H1 (cell line): ENCODE data around the gene MAPK8IP1. TPM values are rescaled to one million over a fixed set of nuclear protein-coding genes. Genes with fewer than 3 reads are reported as not detected.
A peak's percentile ranks its signal among the peaks of the same experiment; 100 is the strongest.

ENCODE experiments used
- CTCF ChIA-PET: fragments of 300-600 bp; sonication (Branson Sonifier 250); formaldehyde crosslinking; loops from one replicate; lab custom pipeline; 2021; ENCODE audit not compliant: partially characterized antibody; lab: Charles Lee
- POLR2A ChIA-PET: fragments of 300-600 bp; sonication (Branson Sonifier 250); formaldehyde crosslinking; loops from one replicate; lab custom pipeline; 2021; ENCODE audit warnings: inconsistent platforms; ENCODE audit not compliant: partially characterized antibody; lab: Charles Lee
- DNase-seq, 2 experiments: peaks; one replicate each; pipeline versions ENCODE4 v3.0.0 to v3.0.0-alpha.2; 2010 to 2022; ENCODE audit warnings: low spot score in 2 of 2, low read depth in 1 of 2, mixed read lengths in 1 of 2
- FAIRE-seq: peaks from 2 replicates; lab custom pipeline; 2011; peaks lifted over from hg19 to GRCh38; lab: Jason Lieb, UNC
- H2AFZ ChIP-seq: 2 replicates; pipeline ENCODE4 v1.8.1; 2012; ENCODE audit warnings: low read length, inconsistent platforms
- H2AK5ac ChIP-seq: 2 replicates; pipeline ENCODE4 v1.6.1; 2013; ENCODE audit warnings: low read depth, low read length
- H2BK120ac ChIP-seq: replicated peaks from 2 replicates; pipeline ENCODE3; 2013; ENCODE audit warnings: low read depth, low read length, inconsistent platforms
- H2BK12ac ChIP-seq: 2 replicates; pipeline ENCODE4 v1.6.1; 2013; ENCODE audit warnings: low read depth, low read length
- H2BK15ac ChIP-seq: 2 replicates; pipeline ENCODE4 v1.6.1; 2013; ENCODE audit warnings: low read length
- H2BK20ac ChIP-seq: 2 replicates; pipeline ENCODE4 v1.6.1; 2013; ENCODE audit warnings: low read length
- H2BK5ac ChIP-seq: 2 replicates; pipeline ENCODE4 v1.6.1; 2013; ENCODE audit warnings: low read depth, low read length
- H3K14ac ChIP-seq: 2 replicates; pipeline ENCODE4 v1.6.1; 2013; ENCODE audit warnings: inconsistent platforms; ENCODE audit not compliant: insufficient read length
- H3K18ac ChIP-seq: 2 replicates; pipeline ENCODE4 v1.6.1; 2013; ENCODE audit warnings: low read length; ENCODE audit errors: extremely low read depth
- H3K23ac ChIP-seq: 2 replicates; pipeline ENCODE4 v1.6.1; 2013; ENCODE audit warnings: inconsistent platforms; ENCODE audit not compliant: insufficient read length
- H3K23me2 ChIP-seq: 2 replicates; pipeline ENCODE4 v1.6.1; 2013; ENCODE audit warnings: low read depth, low read length
- H3K27ac ChIP-seq: 2 replicates; pipeline ENCODE4 v1.6.1; 2011; ENCODE audit warnings: low read depth, low read length, inconsistent platforms
- H3K27me3 ChIP-seq, 4 experiments: replicated peaks in 1 of 4; 1 replicate in 1 of 4; 2 replicates in 3 of 4; pipeline versions ENCODE4 v1.6.1 to v1.8.1; 2011 to 2013; ENCODE audit warnings: low read length in 3 of 4, mild to moderate bottlenecking in 3 of 4, inconsistent platforms in 2 of 4, mixed read lengths in 2 of 4, moderate library complexity in 1 of 4; ENCODE audit not compliant: control insufficient read depth in 3 of 4, insufficient read depth in 3 of 4; ENCODE audit errors: extremely low read depth in 1 of 4
- H3K36me3 ChIP-seq, 4 experiments: 2 replicates each; pipeline versions ENCODE4 v1.6.1 to v1.8.1; 2011 to 2013; ENCODE audit warnings: mild to moderate bottlenecking in 4 of 4, low read length in 3 of 4, moderate library complexity in 2 of 4, control low read depth in 1 of 4, inconsistent platforms in 1 of 4; ENCODE audit not compliant: insufficient read depth in 4 of 4, control insufficient read depth in 2 of 4
- H3K4ac ChIP-seq: replicated peaks from 2 replicates; pipeline ENCODE3; 2013; ENCODE audit warnings: low read length, low read depth, mixed read lengths, inconsistent platforms; ENCODE audit not compliant: insufficient read length
- H3K4me1 ChIP-seq, 4 experiments: replicated peaks in 1 of 4; 1 replicate in 1 of 4; 2 replicates in 3 of 4; pipeline versions ENCODE4 v1.6.1 to v1.8.1; 2011 to 2013; ENCODE audit warnings: low read length in 3 of 4, inconsistent platforms in 2 of 4, mixed read lengths in 1 of 4; ENCODE audit not compliant: insufficient read depth in 4 of 4, control insufficient read depth in 3 of 4
- H3K4me2 ChIP-seq, 2 experiments: 2 replicates each; pipeline versions ENCODE4 v1.6.1 to v1.8.1; 2011 to 2013; ENCODE audit warnings: low read depth in 2 of 2, low read length in 2 of 2, control low read depth in 1 of 2, inconsistent platforms in 1 of 2, mild to moderate bottlenecking in 1 of 2; ENCODE audit not compliant: insufficient read depth in 1 of 2
- H3K4me3 ChIP-seq, 4 experiments: fragments of 200-600, 300-600 bp in 1 of 4; sonication (generic), shearing (Covaris generic), sonication (Bioruptor Twin) in 1 of 4; 2 replicates each; pipeline versions ENCODE4 v1.5.1 to v1.8.1; 2011 to 2016; ENCODE audit warnings: low read length in 4 of 4, low read depth in 3 of 4, control low read depth in 2 of 4, inconsistent platforms in 2 of 4, mild to moderate bottlenecking in 2 of 4, mixed read lengths in 1 of 4, moderate library complexity in 1 of 4; ENCODE audit not compliant: insufficient read depth in 2 of 4; ENCODE audit errors: extremely low read depth in 1 of 4
- H3K56ac ChIP-seq: replicated peaks from 2 replicates; pipeline ENCODE3; 2013; ENCODE audit warnings: low read depth, mild to moderate bottlenecking, mixed read lengths, low read length, inconsistent platforms; ENCODE audit not compliant: insufficient read length
- H3K79me1 ChIP-seq: 2 replicates; pipeline ENCODE4 v1.6.1; 2013; ENCODE audit warnings: low read depth, low read length, control low read depth
- H3K79me2 ChIP-seq, 2 experiments: 2 replicates each; pipeline versions ENCODE4 v1.6.1 to v1.8.1; 2012 to 2013; ENCODE audit warnings: low read length in 2 of 2, mild to moderate bottlenecking in 2 of 2, inconsistent platforms in 1 of 2; ENCODE audit not compliant: insufficient read depth in 2 of 2, control insufficient read depth in 1 of 2
- H3K9ac ChIP-seq, 4 experiments: replicated peaks in 1 of 4; 1 replicate in 1 of 4; 2 replicates in 3 of 4; pipeline versions ENCODE4 v1.6.1 to v1.8.1; 2011 to 2013; ENCODE audit warnings: low read depth in 3 of 4, low read length in 3 of 4, control low read depth in 2 of 4, mild to moderate bottlenecking in 2 of 4, moderate library complexity in 2 of 4, inconsistent platforms in 1 of 4; ENCODE audit errors: extremely low read depth in 1 of 4
- H3K9me3 ChIP-seq, 2 experiments: 2 replicates each; pipeline versions ENCODE4 v1.6.1 to v1.8.1; 2012 to 2013; ENCODE audit warnings: mild to moderate bottlenecking in 2 of 2, moderate library complexity in 2 of 2, control low read depth in 1 of 2, inconsistent platforms in 1 of 2, low read depth in 1 of 2, low read length in 1 of 2, mixed read lengths in 1 of 2; ENCODE audit not compliant: insufficient read depth in 2 of 2
- H4K20me1 ChIP-seq, 2 experiments: replicated peaks in 1 of 2; 2 replicates each; pipeline versions ENCODE3 to v1.8.1; 2011 to 2013; ENCODE audit warnings: inconsistent platforms in 2 of 2, low read length in 2 of 2, mild to moderate bottlenecking in 1 of 2; ENCODE audit not compliant: insufficient read depth in 2 of 2, control insufficient read depth in 1 of 2
- H4K5ac ChIP-seq: 2 replicates; pipeline ENCODE4 v1.6.1; 2013; ENCODE audit warnings: low read length, low read depth, mixed read lengths, inconsistent platforms; ENCODE audit not compliant: insufficient read length
- H4K8ac ChIP-seq: 2 replicates; pipeline ENCODE4 v1.8.0; 2013; ENCODE audit warnings: mild to moderate bottlenecking, moderate library complexity, low read length, inconsistent platforms; ENCODE audit not compliant: insufficient read depth; ENCODE audit errors: extremely low read depth
- H4K91ac ChIP-seq: replicated peaks from 2 replicates; pipeline ENCODE3; 2013; ENCODE audit warnings: low read length, mixed read lengths, inconsistent platforms; ENCODE audit not compliant: insufficient read length
- CBX8 ChIP-seq: fragments of 300-800, 300-1000 bp; sonication (generic); IDR thresholded peaks from 2 replicates; pipeline ENCODE4 v1.7.1; 2016; ENCODE audit warnings: low read depth, low read length, borderline replicate concordance
- CHD2 ChIP-seq: IDR thresholded peaks from 2 replicates; pipeline ENCODE4 v1.6.1; 2012; ENCODE audit warnings: low read length, improper control_type of control experiment
- MAFK ChIP-seq: IDR thresholded peaks from 2 replicates; pipeline ENCODE4 v1.6.1; 2012; ENCODE audit warnings: low read depth, mild to moderate bottlenecking, improper control_type of control experiment, low read length
- NRF1 ChIP-seq: IDR thresholded peaks from 2 replicates; pipeline ENCODE4 v1.6.1; 2011; ENCODE audit warnings: mild to moderate bottlenecking, low read depth, low read length, improper control_type of control experiment
- POLR2A ChIP-seq, 2 experiments: IDR thresholded peaks; 1 replicate in 1 of 2; 2 replicates in 1 of 2; pipeline ENCODE4 v1.6.1; 2011; ENCODE audit warnings: low read depth in 2 of 2, low read length in 2 of 2, mild to moderate bottlenecking in 2 of 2; ENCODE audit errors: control extremely low read depth in 1 of 2
- RFX5 ChIP-seq: IDR thresholded peaks from 2 replicates; pipeline ENCODE4 v1.6.1; 2011; ENCODE audit warnings: low read depth, low read length, improper control_type of control experiment, borderline replicate concordance
- SP1 ChIP-seq: IDR thresholded peaks from 2 replicates; pipeline ENCODE4 v1.6.1; 2011; ENCODE audit warnings: low read depth, low read length
- TAF1 ChIP-seq: IDR thresholded peaks from 2 replicates; pipeline ENCODE4 v1.6.1; 2011; ENCODE audit warnings: mild to moderate bottlenecking, low read depth, low read length
- TBP ChIP-seq: IDR thresholded peaks from 2 replicates; pipeline ENCODE4 v1.6.1; 2011; ENCODE audit warnings: low read depth, low read length, improper control_type of control experiment
- YY1 ChIP-seq: IDR thresholded peaks from 2 replicates; pipeline ENCODE4 v1.6.1; 2011; ENCODE audit warnings: low read depth, mild to moderate bottlenecking, low read length
- WGBS, 2 experiments: shearing (Covaris generic) in 1 of 2; methylation state at CpG; one replicate each; pipeline versions ENCODE4 v1.1.6 to v1.1.7; 2013 to 2015; ENCODE audit warnings: low lambda C conversion rate in 2 of 2, mixed read lengths in 2 of 2, inconsistent platforms in 1 of 2, low coverage in 1 of 2, missing lambda C conversion rate in 1 of 2; ENCODE audit not compliant: insufficient replicate concordance in 2 of 2, insufficient coverage in 1 of 2, insufficient read length in 1 of 2; ENCODE audit errors: extremely low coverage in 1 of 2, missing lambda C conversion rate in 1 of 2; 5-methylcytosine and 5-hydroxymethylcytosine counted together
- polyA plus RNA-seq, 7 experiments: library from polyadenylated mRNA; depleted of rRNA in 3 of 7; stranded (reverse) in 5 of 7; unstranded in 2 of 7; fragments of >200 nt in 5 of 7; fragments of 200-250 nt in 2 of 7; gene quantifications; 1 replicate in 5 of 7; 2 replicates in 1 of 7; 4 replicates in 1 of 7; pipeline versions ENCODE4 v1.2.1 to v1.2.3, GENCODE V29; 2011 to 2013; ENCODE audit warnings: missing spikeins in 2 of 7, mixed read lengths in 2 of 7
- total RNA-seq: library from RNA; stranded (reverse); fragmentation: NEBNext Ultra II Directional; extraction: Animal tissue kit (Norgen Biotek cat#: 25700); gene quantifications from 2 replicates; pipeline ENCODE4 v1.2.1, GENCODE V29; 2021
- TF ChIP-seq, protein P1 (sequence below): IDR thresholded peaks from 2 replicates; pipeline ENCODE4 v1.6.1; 2011; ENCODE audit warnings: low read length, improper control_type of control experiment

MAPK8IP1 gene
- total and polyA plus RNA-seq, 2 of the 8 experiments (the other 6 are each of a cell fraction or from before 2014, with no cell fraction given), result 32.4 to 40.1 TPM

DNA sequence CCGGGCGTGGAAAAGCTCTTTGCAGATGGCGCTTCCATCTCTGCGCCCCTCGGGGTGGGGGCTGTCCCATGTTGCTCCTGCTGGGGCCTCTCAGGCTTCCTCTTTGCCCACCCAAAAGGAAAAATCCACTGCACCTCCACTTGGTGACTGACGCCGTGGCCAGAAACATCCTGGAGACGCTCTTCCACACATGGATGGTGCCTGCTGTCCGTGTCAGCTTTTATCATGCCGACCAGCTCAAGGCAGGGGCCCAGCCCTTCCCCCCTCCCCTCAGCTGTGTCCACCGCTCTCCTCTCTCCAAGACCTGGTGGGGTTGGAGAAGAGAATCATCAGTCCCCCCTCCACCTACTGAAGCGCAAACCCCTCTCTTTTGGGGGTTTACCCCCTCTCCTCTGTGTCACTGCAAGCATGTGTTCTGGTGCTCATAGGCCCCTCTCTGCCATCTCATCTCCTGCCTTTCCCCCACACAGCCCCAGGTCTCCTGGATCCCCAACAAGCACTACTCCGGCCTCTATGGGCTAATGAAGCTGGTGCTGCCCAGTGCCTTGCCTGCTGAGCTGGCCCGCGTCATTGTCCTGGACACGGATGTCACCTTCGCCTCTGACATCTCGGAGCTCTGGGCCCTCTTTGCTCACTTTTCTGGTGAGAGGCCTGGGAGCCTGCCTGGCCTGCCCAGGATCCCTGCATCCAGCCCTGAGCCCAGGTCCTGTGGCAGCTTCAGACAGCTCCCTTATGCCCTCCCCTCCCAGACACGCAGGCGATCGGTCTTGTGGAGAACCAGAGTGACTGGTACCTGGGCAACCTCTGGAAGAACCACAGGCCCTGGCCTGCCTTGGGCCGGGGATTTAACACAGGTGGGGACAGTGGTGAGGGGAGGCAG lies 38.8 kb downstream of the MAPK8IP1 start:
- Histone ChIP-seq H3K23ac (no peak overlapping the region), H3K4me2 (peak overlapping the region; percentile 39 to 91), H3K56ac (no peak overlapping the region), H2BK120ac (no peak overlapping the region), H2BK15ac (no peak overlapping the region), H3K18ac (no peak overlapping the region), H3K36me3 (peaks cover 2 to 35% (median 20%) of the 10 kb centered on the region in 4 experiments; a peak in 7 of 8 replicates), H2AK5ac (peak overlapping the region; percentile 75; the same call in 1 of the 2 replicates), H3K4ac (no peak overlapping the region), H3K9ac (no peak overlapping the region; a peak in 1 of 7 replicates), H4K8ac (peak overlapping the region; percentile 29; the same call in 1 of the 2 replicates), H2AFZ (no peak overlapping the region), H4K5ac (no peak overlapping the region), H4K91ac (peak overlapping the region; percentile 48), H3K79me2 (peaks cover 0 to 11% of the 10 kb centered on the region in 2 experiments; a peak in 1 of 4 replicates), H2BK5ac (0 out of 2 replicates have a peak overlapping the region, but pooled peaks have one; percentile 21), H3K4me1 (peaks cover 12 to 26% (median 18%) of the 10 kb centered on the region in 4 experiments), H3K4me3 (peak overlapping the region in 1 of 4 experiments; percentile 78; a peak in 3 of 8 replicates), H3K23me2 (peaks cover 12% of the 10 kb centered on the region; the same call in 1 of the 2 replicates), H3K27ac (no peak overlapping the region), H3K79me1 (peaks cover 15% of the 10 kb centered on the region), H4K20me1 (peaks cover 10 to 19% of the 10 kb centered on the region in 2 experiments), H3K14ac (no peak overlapping the region), H2BK12ac (no peak overlapping the region), H3K27me3 (peaks cover 0 to 9% (median 0%) of the 10 kb centered on the region in 4 experiments; a peak in 3 of 7 replicates), H3K9me3 (no peaks in the 10 kb centered on the region), H2BK20ac (no peak overlapping the region)
- ChIA-PET POLR2A (interaction anchor here (0.6 to 9.8 kb wide), 12 partner anchors 9 to 1654 kb away, joined by 3 to 115 read pairs (median 6); partner anchors contain the start of gene KBTBD4), CTCF (interaction anchor here (0.6 to 4.0 kb wide), 10 partner anchors 11 to 96 kb away, joined by 3 to 26 read pairs (median 4); no protein-coding TSS in a partner anchor)
- FAIRE-seq (no peak), DNase-seq (no peak)
- 93% methylated on average over 21 of the region's 22 CpGs; no CpG with 5 or more reads in 1 of the 2 experiments for WGBS, 2 experiments
- TF ChIP-seq YY1, result no peak
- no peak for TF ChIP-seq POLR2A (IDR thresholded peaks at IDR 0.05; ENCODE audit: control extremely low read depth in 1 of 2, low read depth in 2 of 2, low read length in 2 of 2)
- TF ChIP-seq CBX8, result no peak
- TF ChIP-seq MAFK, result no peak
- no peak for TF ChIP-seq NRF1
- TF ChIP-seq TAF1, result no peak
- no peak for TF ChIP-seq CHD2
- TF ChIP-seq SP1, result no peak
- no peak for TF ChIP-seq TBP
- TF ChIP-seq RFX5, result no peak
- TF ChIP-seq, protein P1, sequence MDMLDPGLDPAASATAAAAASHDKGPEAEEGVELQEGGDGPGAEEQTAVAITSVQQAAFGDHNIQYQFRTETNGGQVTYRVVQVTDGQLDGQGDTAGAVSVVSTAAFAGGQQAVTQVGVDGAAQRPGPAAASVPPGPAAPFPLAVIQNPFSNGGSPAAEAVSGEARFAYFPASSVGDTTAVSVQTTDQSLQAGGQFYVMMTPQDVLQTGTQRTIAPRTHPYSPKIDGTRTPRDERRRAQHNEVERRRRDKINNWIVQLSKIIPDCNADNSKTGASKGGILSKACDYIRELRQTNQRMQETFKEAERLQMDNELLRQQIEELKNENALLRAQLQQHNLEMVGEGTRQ, result no peak
